Smooth muscle cell (in vitro differentiated cells): ENCODE results near the gene GYS1. TPM values are rescaled to one million over a fixed set of nuclear protein-coding genes. Genes with fewer than 3 reads are reported as not detected.

Source experiments
- DNase-seq: peaks from one replicate; lab custom pipeline; 2025; ENCODE audit not compliant: unreplicated experiment; lab: John Stamatoyannopoulos, UW
- H2AFZ ChIP-seq: fragments of 200-600 bp; sonication (generic); 2 replicates; pipeline ENCODE4 v1.6.0; 2016; ENCODE audit warnings: antibody characterized with exemption, low read depth, mild to moderate bottlenecking
- H3F3A ChIP-seq: fragments of 200-600 bp; sonication (generic); 2 replicates; pipeline ENCODE4 v1.6.0; 2017; ENCODE audit warnings: antibody characterized with exemption, low read depth
- H3K27ac ChIP-seq: fragments of 200-600 bp; sonication (generic); 2 replicates; pipeline ENCODE4 v1.5.1; 2016; ENCODE audit warnings: low read depth, mild to moderate bottlenecking
- H3K27me3 ChIP-seq: fragments of 200-600 bp; sonication (generic); 2 replicates; pipeline ENCODE4 v1.6.1; 2016; ENCODE audit warnings: low read depth, mild to moderate bottlenecking
- H3K36me3 ChIP-seq: fragments of 200-600 bp; sonication (generic); 2 replicates; pipeline ENCODE4 v1.5.1; 2016; ENCODE audit warnings: low read depth
- H3K4me1 ChIP-seq: fragments of 200-600 bp; sonication (generic); 2 replicates; pipeline ENCODE4 v1.5.1; 2016; ENCODE audit warnings: low read depth
- H3K4me2 ChIP-seq: fragments of 200-600 bp; sonication (generic); 2 replicates; pipeline ENCODE4 v1.6.0; 2016; ENCODE audit warnings: mild to moderate bottlenecking
- H3K4me3 ChIP-seq: fragments of 200-600 bp; sonication (generic); 2 replicates; pipeline ENCODE4 v1.5.1; 2016; ENCODE audit warnings: mild to moderate bottlenecking
- H3K79me2 ChIP-seq: fragments of 200-600 bp; sonication (generic); 2 replicates; pipeline ENCODE4 v1.6.0; 2016; ENCODE audit warnings: low read depth, mild to moderate bottlenecking
- H3K9ac ChIP-seq: fragments of 200-600 bp; sonication (generic); 2 replicates; pipeline ENCODE4 v1.6.0; 2016; ENCODE audit warnings: low read depth
- H3K9me3 ChIP-seq: fragments of 200-600 bp; sonication (generic); replicated peaks from 2 replicates; pipeline ENCODE4 v1.5.1; 2016; ENCODE audit warnings: low read depth
- H4K20me1 ChIP-seq: fragments of 200-600 bp; sonication (generic); 2 replicates; pipeline ENCODE4 v1.6.0; 2016; ENCODE audit warnings: low read depth
- CTCF ChIP-seq: fragments of 200-600 bp; sonication (generic); IDR thresholded peaks from 2 replicates; pipeline ENCODE4 v1.5.1; 2017; ENCODE audit warnings: borderline replicate concordance, mild to moderate bottlenecking, antibody characterized with exemption; ENCODE audit not compliant: insufficient read depth, poor library complexity, severe bottlenecking
- WGBS: methylation state at CpG from one replicate; pipeline ENCODE4 v1.1.7; 2016; ENCODE audit warnings: low lambda C conversion rate; 5-methylcytosine and 5-hydroxymethylcytosine counted together
- polyA plus RNA-seq: library from polyadenylated mRNA; unstranded; fragments of >200 nt; fragmentation: Nextera tagmentation; extraction: Ambion mirVana; gene quantifications from 2 replicates; pipeline ENCODE4 v1.2.1, GENCODE V29; 2016
- total RNA-seq: library from RNA; depleted of rRNA; stranded (reverse); fragments of >200 nt; gene quantifications from 2 replicates; pipeline ENCODE4 v1.2.3, GENCODE V29; 2014

GYS1 gene
- total and polyA plus RNA-seq, 2 experiments from 2014 or later: 58.1 to 82.6 TPM

- TF ChIP-seq CTCF: no peak
- 91% methylated on average over 13 of the region's 13 CpGs for WGBS
- H3K27ac ChIP-seq: no peak overlapping the region
- H3K9me3 ChIP-seq: no peaks in the 10 kb centered on the region
- no peak for DNase-seq
- H3F3A ChIP-seq: peaks cover 17% of the 10 kb centered on the region
- H3K4me2 ChIP-seq: no peak overlapping the region
- no peak overlapping the region for H3K4me3 ChIP-seq
- H3K4me1 ChIP-seq: no peaks in the 10 kb centered on the region
- no peaks in the 10 kb centered on the region for H3K79me2 ChIP-seq
- H3K27me3 ChIP-seq: no peaks in the 10 kb centered on the region
- H3K9ac ChIP-seq: no peak overlapping the region
- peaks cover 15% of the 10 kb centered on the region for H4K20me1 ChIP-seq
- no peaks in the 10 kb centered on the region for H3K36me3 ChIP-seq
- H2AFZ ChIP-seq: no peak overlapping the region
Observed at GRCh38 chr19:48975947-48976847, 16.9 kb downstream of the GYS1 start.

DNA sequence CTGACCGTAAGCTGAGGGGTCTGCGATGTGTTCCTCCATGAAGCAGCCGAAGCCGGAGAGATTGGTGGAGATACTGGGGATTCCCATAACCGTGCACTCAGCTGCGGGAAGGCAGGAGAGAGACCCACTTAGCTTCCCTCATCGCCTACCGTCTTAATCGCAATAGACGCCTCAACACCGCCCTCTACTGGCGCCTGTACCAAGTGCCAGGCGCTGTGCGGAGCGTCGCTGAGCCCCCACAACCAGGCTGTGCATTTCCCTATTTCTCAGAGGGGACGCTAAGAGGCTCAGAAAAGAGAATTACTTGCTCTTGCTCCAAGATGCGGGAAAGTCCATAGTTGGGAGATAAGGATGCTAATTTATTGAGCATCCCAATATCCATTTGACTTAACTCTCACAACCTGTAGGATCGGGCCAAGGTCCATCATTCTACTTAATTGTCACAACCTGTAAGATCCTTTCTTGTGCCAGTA lies 22.1 kb downstream of the GYS1 start:
- peak; percentile 60 for DNase-seq
- H2AFZ ChIP-seq: no peak overlapping the region
- no peak overlapping the region for H3K27ac ChIP-seq
- H3K9ac ChIP-seq: no peak overlapping the region
- H3K36me3 ChIP-seq: no peaks in the 10 kb centered on the region
- peaks cover 48% of the 10 kb centered on the region for H4K20me1 ChIP-seq
- H3K4me2 ChIP-seq: no peak overlapping the region
- H3K4me3 ChIP-seq: no peak overlapping the region
- peaks cover 33% of the 10 kb centered on the region for H3F3A ChIP-seq
- TF ChIP-seq CTCF: peak; percentile 90
- WGBS: 26% methylated on average over 19 of the region's 19 CpGs
- H3K4me1 ChIP-seq: peaks cover 8% of the 10 kb centered on the region
- H3K27me3 ChIP-seq: no peaks in the 10 kb centered on the region
- H3K9me3 ChIP-seq: no peaks in the 10 kb centered on the region
- H3K79me2 ChIP-seq: peaks cover 9% of the 10 kb centered on the region

GRCh38 chr19:48970139-48970766 lies 22.9 kb downstream of the GYS1 start:
- Histone ChIP-seq H3K4me1 (peaks cover 8% of the 10 kb centered on the region), H3K27ac (no peak overlapping the region), H3K27me3 (no peaks in the 10 kb centered on the region), H3K4me3 (no peak overlapping the region), H3F3A (peaks cover 36% of the 10 kb centered on the region), H3K9ac (no peak overlapping the region), H2AFZ (no peak overlapping the region), H3K79me2 (peaks cover 15% of the 10 kb centered on the region), H3K9me3 (no peaks in the 10 kb centered on the region), H4K20me1 (peaks cover 55% of the 10 kb centered on the region), H3K4me2 (no peak overlapping the region), H3K36me3 (no peaks in the 10 kb centered on the region)
- no peak for DNase-seq
- no peak for TF ChIP-seq CTCF
- 92% methylated on average over 23 of the region's 23 CpGs for WGBS
